Measurements from ENCODE around the gene GNG7. TPM values are rescaled to one million over a fixed set of nuclear protein-coding genes. Genes with fewer than 3 reads are reported as not detected.
"Not testable (repeated sequence)": the region's sequence is repeated elsewhere in the genome, so short reads cannot be mapped to it uniquely, and the experiment has no call there.

The GNG7 gene
- total RNA-seq, 1 donor from 2014 or later, result 5.5 TPM

DNA sequence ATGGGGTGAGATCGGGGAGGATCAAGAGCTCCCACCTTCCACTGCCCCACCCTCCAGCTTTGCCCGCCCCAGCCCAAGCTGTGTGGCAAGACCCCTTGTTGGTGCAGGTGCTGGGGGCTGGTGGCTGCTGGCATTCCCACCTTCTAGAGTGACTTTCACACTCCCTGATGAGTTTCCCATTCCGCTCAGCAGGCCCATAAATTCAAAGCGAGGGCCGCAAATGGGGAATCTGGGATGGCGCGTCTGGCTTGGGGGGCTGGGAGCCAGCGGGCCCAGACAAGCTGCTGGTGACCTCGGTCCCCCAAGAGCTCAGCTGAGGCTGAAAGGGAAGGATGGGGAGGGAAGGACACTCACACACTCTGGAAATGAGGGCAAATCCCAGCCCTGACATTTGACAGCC is 116.3 kb downstream of the GNG7 start:
- DNase-seq, result no peak
- Histone ChIP-seq H3K36me3 (no peaks in the 10 kb centered on the region), H3K4me1 (peaks cover 4% of the 10 kb centered on the region), H3K27ac (no peak overlapping the region), H3K9me3 (no peaks in the 10 kb centered on the region), H3K4me3 (no peak overlapping the region), H3K27me3 (no peaks in the 10 kb centered on the region)
- TF ChIP-seq, protein P1, sequence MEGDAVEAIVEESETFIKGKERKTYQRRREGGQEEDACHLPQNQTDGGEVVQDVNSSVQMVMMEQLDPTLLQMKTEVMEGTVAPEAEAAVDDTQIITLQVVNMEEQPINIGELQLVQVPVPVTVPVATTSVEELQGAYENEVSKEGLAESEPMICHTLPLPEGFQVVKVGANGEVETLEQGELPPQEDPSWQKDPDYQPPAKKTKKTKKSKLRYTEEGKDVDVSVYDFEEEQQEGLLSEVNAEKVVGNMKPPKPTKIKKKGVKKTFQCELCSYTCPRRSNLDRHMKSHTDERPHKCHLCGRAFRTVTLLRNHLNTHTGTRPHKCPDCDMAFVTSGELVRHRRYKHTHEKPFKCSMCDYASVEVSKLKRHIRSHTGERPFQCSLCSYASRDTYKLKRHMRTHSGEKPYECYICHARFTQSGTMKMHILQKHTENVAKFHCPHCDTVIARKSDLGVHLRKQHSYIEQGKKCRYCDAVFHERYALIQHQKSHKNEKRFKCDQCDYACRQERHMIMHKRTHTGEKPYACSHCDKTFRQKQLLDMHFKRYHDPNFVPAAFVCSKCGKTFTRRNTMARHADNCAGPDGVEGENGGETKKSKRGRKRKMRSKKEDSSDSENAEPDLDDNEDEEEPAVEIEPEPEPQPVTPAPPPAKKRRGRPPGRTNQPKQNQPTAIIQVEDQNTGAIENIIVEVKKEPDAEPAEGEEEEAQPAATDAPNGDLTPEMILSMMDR (IDR thresholded peaks at IDR 0.05), result no peak
- intact Hi-C loops (cut with DNase I), result no loop called here
- ATAC-seq, result no peak

- Histone ChIP-seq H3K9me3 (no peaks in the 10 kb centered on the region), H3K4me1 (peaks cover 12% of the 10 kb centered on the region), H3K36me3 (no peaks in the 10 kb centered on the region), H3K27ac (no peak overlapping the region), H3K4me3 (no peak overlapping the region), H3K27me3 (no peaks in the 10 kb centered on the region)
- intact Hi-C loops (cut with DNase I), result no loop called here
- TF ChIP-seq, protein P1 (IDR thresholded peaks at IDR 0.05), result no peak
- no peak for ATAC-seq
- DNase-seq, result peak; percentile 26
These were observed 118.5 kb downstream of the GNG7 start for GRCh38 chr19:2584002-2584401.

DNA sequence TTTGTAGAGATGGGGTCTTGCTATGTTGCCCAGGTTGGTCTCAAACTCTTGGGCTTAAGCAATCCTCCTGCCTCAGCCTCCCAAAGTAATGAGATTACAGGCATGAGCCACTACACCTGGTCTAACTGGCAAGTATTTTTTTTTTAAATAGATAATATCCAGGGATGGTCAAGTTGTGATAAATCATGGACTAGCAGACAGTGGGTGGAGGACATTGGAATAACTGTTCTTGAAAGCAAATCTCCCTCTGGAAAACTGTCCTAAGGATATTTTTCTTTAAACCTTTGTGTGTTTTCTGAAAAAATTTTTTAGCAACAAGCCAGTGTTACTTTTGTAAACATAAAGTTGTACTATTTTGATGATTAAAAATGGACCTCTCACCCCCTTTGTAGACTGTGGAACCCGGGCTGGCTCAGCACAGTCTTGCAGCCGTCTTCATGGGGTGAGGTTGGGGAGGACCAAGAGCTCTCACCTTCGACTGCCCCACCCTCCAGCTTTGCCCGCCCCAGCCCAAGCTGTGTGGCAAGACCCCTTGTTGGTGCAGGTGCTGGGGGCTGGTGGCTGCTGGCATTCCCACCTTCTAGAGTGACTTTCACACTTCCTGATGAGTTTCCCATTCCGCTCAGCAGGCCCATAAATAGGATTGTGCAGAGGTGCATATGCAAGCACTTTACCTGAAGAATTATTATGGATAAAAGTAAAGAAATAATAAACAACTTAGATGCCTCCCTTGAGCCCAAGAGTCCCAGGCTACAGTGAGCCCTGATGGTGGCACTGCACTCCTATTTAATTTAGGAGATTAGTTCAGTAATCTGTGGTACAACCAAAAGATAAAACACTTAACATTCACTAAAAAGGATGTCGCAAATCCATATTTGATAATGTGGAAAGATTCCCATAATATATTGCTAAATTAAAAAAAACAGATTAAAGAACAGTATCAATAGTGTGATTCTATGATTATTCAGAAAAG is 119.2 kb downstream of the GNG7 start:
- TF ChIP-seq, protein P1 (IDR thresholded peaks at IDR 0.05), result no peak
- Histone ChIP-seq H3K27me3 (no peaks in the 10 kb centered on the region), H3K4me1 (peaks cover 16% of the 10 kb centered on the region), H3K27ac (no peak overlapping the region), H3K4me3 (no peak overlapping the region), H3K9me3 (no peaks in the 10 kb centered on the region), H3K36me3 (no peaks in the 10 kb centered on the region)
- ATAC-seq, result no peak
- peak; percentile 18 for DNase-seq
- intact Hi-C loops (cut with DNase I), result no loop called here

DNA sequence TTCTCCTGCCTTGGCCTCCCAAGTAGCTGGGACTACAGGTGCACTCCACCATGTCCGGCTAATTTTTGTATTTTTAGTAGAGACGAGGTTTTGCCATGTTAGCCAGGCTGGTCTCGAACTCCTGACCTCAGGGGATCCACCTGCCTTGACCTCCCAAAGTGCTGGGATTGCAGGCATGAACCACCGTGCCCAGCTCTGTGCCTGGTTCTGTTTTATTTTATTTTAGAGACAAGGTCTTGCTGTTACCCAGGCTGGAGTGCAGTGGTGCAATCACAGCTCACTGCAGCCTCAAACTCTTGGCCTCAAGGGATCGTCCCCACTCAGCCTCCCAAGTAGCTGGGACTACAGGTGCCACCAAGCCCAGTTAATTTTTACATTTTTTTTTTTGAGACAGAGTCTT is 122.1 kb downstream of the GNG7 start:
- intact Hi-C loops (cut with DNase I); DNase-seq; H3K27ac ChIP-seq; H3K36me3 ChIP-seq; H3K4me3 ChIP-seq; H3K27me3 ChIP-seq; ATAC-seq; H3K9me3 ChIP-seq: not testable (repeated sequence)
- H3K4me1 ChIP-seq, result peaks cover 29% of the 10 kb centered on the region

- H3K27me3 ChIP-seq, result no peaks in the 10 kb centered on the region
- no peaks in the 10 kb centered on the region for H3K9me3 ChIP-seq
- H3K4me3 ChIP-seq, result peak overlapping the region; percentile 41
- DNase-seq (peak; percentile 56), ATAC-seq (no peak)
- H3K36me3 ChIP-seq, result no peaks in the 10 kb centered on the region
- H3K4me1 ChIP-seq, result peaks cover 29% of the 10 kb centered on the region
- peak overlapping the region; percentile 83 for H3K27ac ChIP-seq
- TF ChIP-seq, protein P1 (IDR thresholded peaks at IDR 0.05), result peak; percentile 23
- intact Hi-C loops (cut with DNase I), result loop anchor here (5.0 to 10.0 kb wide), 2 partner anchors 37 to 105 kb away; partner anchors contain the start of gene GADD45B
These were observed 122.7 kb downstream of the GNG7 start for GRCh38 chr19:2579678-2580280.

All from upper lobe of right lung (tissue), 1 donor.